GM10847 (cell line): ENCODE results near the gene MTA3.

Source experiments
- POLR2A ChIP-seq: IDR thresholded peaks from 2 replicates; pipeline ENCODE4 v1.6.1; 2011; ENCODE audit not compliant: insufficient read length; ENCODE audit errors: extremely low read depth

The MTA3 gene

DNA sequence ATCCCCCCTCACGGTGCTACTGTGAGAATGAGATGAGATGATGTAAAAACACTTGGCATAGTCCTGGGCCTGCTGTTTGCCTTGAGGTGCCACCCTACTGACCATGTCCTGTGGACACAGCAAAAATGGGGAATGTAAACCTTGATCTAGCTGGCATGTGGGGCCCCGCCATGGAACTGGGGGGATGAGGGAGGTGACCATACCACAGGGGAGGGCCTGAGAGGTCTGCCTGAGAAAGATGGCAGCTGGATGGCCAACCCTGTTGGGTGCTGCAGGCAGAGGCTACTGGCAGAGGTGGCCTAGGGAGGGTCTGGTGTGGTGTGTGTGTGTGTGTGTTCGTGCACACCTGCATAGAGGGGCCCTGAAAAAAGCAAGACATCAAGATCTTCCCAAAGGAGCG lies 223.2 kb downstream of the MTA3 start:
- no peak for TF ChIP-seq POLR2A

DNA sequence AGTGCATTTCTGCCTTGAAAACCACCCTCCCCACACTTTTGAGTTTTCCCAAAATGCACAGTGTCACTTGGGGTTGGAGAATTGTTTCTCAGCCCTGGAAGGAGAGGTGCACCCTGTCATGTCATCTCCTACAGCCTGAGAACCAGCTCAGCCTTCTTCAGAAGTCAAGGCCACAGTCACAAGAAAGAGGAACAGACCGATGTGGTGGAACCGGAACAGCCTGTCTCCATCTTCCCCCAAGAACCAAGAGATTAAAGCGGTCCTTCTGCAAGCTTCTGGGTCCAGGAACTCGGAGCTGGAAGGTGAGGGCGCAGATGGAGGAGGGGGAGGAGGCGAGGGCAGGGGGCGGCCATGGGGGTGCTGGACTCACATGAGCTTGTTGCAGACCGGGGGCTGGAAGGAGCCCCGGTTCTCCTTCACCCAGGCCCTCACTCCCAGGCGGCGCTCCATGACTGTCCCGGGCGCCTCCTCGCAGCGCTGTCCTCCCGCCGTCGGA lies 223.7 kb downstream of the MTA3 start:
- TF ChIP-seq POLR2A = peak; percentile 64

DNA sequence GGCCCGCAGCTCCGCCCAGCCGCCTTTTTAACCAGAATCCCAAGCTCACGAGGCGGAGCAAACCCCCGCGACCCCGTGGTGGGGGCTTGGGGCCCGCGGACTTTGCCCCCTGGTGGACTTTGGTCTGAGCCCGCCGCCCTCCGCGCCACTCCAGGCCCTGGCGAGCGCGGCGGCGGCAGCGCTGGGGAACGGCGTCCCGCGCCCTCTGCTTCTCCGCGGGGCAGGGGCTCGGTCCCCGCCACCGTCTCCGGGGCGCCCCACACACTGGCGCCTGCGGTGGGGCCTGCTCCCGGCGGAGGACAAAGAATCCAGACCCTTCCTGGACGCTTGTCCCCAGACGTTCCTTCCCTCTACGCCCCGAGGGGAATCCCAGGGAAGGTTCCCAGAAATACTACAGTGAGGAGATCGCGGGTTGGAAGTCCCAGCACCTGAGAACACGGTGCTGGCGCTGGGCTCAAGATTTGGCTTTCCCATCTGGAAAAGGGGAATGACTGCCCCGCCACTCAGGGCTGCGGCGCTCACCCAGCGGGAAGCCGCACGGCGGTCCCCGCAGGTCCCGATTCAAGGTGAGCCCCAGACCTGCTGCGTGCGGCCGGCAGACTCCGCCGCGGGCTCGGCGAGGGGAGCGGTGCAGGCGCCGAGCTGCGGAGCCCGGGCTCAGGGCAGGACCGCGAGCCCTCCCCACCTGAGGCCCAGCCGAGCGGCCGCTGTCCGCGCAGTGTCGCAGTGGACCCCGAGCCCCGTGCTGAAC lies 224.3 kb downstream of the MTA3 start, which contains the start of gene HAAO:
Gene HAAO, minus strand, starts transcription at position 1 of the 751 bp plus-strand sequence. CDS start 47 bp downstream, outside the sequence.
- TF ChIP-seq POLR2A = no peak

DNA sequence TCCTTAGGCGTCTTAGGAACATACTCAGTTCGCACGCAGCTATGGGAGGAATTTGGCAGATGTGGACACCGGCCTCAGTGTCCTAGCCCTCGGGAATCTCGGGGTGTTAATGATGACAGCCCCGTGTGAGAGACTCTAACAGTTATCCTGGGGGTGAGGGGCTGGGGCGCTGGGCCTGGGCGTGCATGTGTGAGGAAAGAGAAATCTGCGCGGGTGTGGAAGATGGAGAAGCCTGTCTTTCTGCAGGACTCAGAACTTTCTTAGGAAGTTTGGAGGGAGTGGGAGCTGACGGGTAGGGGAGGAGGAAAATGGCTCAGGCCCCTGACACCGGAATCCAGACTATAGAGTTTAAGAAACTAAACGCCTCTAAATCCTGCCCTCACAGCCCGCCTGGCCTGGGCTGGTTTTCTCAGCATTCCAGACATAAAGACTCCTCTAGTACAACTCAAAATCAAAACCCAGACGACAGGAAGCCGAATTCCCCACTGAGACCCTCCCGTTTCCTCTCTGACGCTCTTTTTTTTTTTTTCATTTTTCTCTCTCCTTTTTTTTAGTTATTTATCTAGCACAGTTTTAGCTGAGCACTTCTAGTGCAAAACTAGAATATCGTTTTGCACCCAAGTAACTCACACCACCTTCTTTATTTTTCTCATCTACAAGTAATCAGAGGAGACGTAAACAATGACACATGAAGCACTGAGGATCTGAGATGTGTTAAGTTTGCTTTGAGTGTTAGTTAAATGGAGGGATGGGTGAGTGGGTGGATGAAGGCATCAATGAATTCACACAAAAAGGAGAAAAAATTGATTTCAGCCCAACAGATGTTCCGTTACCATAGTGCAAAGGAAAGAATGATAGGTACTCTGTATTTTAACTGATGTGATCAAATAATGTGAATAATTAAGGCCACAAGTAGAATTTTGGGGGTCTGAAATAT lies 225.2 kb downstream of the MTA3 start:
- no peak for TF ChIP-seq POLR2A

DNA sequence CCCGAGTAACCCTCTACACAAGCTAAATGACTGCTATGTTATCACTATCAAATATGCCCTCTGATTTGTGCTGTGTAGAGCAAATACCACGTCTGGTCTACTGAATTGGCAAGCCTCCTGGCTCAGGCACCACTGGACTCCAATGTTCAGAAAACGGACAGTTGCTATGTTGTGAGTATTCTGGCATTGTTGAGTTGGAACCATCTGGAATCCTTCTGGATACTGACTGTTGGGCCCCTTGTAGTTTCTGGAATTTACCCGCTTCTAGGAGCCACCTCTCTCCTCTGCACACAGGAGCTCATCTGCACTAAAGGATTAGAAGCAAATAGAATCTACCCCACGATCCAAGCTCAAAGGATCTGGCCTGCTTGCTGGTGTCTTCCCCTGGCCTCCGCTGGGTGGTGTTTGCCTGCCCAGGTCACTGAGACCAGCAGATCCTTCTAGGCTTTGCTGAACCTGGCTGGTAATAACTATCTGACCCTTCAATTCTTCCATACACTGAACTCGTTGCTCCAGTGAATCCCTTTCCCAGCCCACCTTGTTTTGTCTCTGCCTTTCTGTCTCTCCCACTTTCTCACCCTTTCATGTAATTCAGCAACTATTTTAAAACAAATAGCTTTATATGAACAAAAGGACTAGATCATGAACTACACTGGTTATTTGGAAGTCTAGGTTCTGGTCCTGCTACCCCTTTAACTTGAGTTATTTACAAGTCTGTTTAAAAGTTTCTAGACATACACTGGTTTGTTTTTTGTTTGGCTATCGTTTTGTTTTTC lies 226.0 kb downstream of the MTA3 start:
- TF ChIP-seq POLR2A = no peak

DNA sequence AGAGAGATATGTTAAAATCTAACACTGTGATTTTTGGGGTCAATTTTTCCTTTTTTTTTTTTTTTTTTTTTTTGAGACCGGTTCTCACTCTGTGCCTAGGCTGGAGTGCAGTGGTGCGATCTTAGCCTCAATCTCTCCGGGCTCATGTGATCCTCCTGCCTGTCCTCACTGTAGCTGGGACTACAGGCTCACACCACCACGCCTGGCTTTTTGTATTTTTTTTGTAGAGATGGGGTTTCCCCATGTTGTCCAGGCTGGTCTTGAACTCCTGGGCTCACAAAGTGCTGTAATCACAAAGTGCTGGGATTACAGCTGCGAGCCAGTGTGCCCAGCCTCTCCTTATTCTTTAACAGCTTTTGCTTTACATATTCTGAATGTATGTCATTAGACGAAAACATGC lies 226.8 kb downstream of the MTA3 start:
- TF ChIP-seq POLR2A = no peak

DNA sequence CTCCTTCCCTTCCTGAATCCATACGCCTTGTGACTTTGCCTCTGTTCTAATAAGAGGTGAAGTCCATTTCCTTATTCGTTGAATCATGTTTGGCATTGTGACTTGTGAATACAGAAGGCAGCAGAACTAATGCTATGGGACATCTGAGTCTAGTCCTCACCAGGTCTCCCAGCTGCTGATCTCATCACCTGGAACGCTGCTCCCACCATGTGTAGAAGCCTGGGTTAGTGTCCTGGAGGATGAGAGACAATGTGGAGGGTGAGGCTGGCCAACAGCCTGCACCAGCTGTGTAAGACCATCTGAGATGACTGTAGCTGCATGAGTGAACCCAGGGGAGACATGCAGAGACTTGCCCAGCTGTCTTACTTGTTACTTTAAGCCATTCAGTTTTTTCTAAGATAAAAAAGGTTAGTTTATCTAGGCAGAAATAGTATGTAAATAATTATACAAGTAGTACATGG lies 227.4 kb downstream of the MTA3 start:
- TF ChIP-seq POLR2A = peak; percentile 25

DNA sequence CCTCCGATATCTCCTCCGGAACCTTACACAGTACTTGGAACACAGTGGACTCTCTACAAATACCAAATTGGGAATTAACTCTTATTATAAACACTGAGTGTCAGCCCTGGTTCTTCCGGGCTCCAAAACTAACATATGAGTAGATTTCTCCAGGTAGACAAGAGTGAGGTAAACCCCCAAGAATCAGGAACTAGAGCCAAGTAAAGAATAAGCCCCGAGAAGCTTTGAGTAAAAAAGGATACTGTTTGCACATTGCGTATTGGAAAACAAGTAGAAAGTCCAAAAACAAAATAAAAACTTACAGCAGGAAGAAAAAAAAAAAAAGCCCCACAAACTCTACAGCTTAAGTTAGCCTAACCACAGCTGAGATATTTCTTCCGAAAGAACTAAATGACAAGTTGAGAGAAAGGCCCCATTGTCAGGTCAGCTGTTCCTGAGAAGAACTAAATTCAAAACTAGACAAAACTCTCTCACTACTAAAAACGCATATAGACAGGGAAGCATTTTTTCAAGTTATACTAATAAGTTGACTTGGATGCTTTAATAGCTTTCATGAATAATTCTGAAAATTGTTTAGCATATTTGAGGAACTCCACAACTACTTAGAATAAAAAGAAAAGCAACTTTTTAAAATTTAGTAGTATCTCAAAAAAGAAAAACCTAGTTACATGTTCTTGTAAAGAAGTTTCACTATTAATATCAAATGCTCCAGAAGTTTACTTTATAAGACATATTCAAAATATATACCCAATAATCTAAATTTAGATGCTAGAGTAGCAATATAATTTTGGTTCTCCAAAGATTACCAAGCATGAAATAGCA lies 228.2 kb downstream of the MTA3 start:
- TF ChIP-seq POLR2A = no peak

DNA sequence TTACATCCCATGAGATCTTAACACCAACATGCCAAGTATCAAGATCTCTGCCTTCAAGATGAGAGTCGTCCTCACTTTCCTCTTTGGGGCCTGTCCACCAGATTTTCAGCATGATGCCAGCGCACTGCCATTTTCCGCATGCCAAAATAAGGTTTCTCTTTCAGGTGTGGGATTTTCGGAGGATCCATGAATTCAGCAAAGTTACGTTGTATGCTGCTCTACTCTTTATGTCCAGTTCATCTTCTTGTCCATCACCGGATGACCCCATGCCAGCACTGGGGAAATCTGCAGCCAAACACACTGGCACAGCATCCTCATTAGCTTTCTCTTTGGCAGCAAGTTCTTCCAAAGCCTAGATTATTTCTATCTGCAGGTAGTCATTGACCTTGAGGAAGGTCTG lies 228.8 kb downstream of the MTA3 start:
- TF ChIP-seq POLR2A = no peak

DNA sequence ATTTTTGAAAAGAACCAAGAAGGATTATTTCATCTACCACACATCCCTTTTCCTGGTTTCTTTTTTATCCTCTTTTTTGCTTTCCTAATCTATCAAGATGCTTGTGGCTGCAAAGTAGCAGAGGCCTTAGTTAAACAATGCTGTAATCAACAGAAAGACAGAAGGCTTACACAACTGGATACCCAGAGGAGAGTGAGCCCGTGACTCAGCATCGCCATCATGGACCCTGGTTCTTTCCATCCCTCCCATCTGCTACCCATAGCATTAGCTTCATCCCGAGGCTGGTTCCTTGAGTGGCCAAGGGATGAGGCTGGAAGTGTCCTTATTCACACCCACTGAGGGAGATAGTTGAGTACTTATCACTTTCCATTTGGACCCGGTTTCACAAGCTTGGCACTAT lies 231.4 kb downstream of the MTA3 start:
- TF ChIP-seq POLR2A = no peak

DNA sequence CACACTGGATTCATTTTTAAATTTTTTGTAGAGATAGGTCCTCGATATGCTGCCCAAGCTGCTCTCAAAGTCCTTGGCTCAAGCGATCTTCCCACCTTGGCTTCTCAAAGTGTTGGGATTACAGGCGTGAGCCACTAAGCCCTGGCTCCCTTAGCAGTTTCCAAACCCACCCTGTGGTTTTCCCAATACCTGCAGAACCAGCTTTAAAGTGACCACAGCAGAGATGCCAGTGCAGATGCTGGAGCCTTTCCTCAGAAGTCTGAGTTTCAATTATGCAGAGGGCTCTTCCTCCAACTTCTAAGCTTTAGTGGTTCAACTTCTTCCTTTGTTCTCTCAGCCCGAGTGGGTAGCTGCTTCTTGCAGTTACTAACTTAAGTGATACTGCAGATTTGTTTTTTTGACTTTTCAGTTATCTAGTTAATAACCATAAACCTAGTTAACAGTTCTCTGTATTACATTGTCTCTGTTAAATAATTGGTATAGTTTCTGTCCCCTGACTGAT lies 232.1 kb downstream of the MTA3 start:
- no peak for TF ChIP-seq POLR2A

DNA sequence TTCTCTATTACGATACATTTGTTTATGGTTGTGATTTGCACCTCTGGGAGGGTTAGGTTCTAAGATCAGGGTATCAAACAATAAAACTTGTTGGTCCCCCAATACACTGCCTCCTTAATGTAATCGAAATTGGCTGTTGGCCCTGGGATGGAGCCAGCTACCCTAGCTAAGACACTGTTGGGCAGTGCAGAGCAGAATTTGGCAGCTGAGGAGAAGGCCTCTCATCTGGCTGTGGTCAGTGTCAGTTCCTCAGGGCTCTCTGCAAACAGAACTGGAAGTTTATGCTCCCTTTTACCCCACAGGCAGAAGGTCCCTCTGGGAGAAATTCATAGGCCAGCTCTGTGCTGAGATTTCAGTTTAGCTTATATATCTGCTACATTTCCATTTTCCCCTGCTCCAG lies 232.5 kb downstream of the MTA3 start:
- no peak for TF ChIP-seq POLR2A

DNA sequence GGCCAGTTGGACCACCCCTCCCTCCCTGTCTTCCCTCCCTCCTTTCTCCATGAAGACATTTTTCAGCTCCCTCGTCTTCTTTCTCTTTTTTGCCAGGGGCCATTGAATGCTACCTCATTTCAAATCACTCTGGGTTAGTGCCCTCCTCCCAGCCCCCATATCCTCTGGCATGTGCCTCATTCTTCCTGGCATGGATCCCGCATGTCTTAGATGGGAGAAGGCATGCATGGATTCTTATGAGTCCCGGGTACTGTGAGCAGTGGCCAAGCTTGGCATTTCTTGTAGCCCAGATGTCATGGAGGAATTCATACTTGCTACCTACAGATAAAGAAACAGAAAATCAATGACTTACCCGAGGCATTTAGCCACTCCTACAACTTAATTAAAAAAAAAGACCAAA lies 232.9 kb downstream of the MTA3 start:
- TF ChIP-seq POLR2A = no peak

DNA sequence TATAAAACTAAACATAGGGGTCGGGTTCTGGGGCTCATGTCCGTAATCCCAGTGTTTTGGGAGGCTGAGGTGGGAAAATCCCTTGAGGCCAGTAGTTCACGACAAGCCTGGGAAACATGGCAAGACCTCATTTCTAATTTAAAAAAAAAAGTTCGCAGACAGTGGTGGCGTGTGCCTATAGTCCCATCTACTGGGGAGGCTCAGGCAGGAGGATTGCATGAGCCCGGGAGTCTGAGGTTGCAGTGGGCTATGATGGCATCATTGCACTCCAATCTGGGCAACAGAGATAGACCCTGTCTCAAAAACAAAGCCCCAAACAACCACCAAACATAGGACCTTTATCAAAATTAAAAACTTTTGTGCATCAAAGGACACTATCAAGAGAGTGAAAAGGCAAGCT lies 233.7 kb downstream of the MTA3 start:
- no peak for TF ChIP-seq POLR2A
